HEK293 (cell line): Measurements from ENCODE around the gene PFN3.

Source experiments
- BCL11B ChIP-seq: fragments of 450-650 bp; formaldehyde crosslinking; IDR thresholded peaks from 2 replicates; pipeline ENCODE4 v1.5.1; 2016; ENCODE audit warnings: low read depth, missing biosample characterization, missing genetic modification characterization
- BCL6B ChIP-seq: fragments of 450-650 bp; formaldehyde crosslinking; IDR thresholded peaks from 2 replicates; pipeline ENCODE4 v1.5.1; 2017; ENCODE audit warnings: missing biosample characterization, missing genetic modification characterization
- HIC1 ChIP-seq: fragments of 450-650 bp; formaldehyde crosslinking; IDR thresholded peaks from 2 replicates; pipeline ENCODE4 v1.5.1; 2016; ENCODE audit warnings: missing biosample characterization, missing genetic modification characterization
- PBX3 ChIP-seq: sonication (generic); formaldehyde crosslinking; IDR thresholded peaks from 2 replicates; pipeline ENCODE4 v1.8.1; 2022; ENCODE audit warnings: mild to moderate bottlenecking, moderate library complexity, missing genetic modification reagents
- SP3 ChIP-seq: fragments of 450-650 bp; formaldehyde crosslinking; IDR thresholded peaks from 2 replicates; pipeline ENCODE4 v1.5.1; 2016; ENCODE audit warnings: missing biosample characterization, missing genetic modification characterization
- ZNF133 ChIP-seq: fragments of 450-650 bp; formaldehyde crosslinking; IDR thresholded peaks from 2 replicates; pipeline ENCODE4 v1.5.1; 2016; ENCODE audit warnings: missing biosample characterization, missing genetic modification characterization
- ZNF155 ChIP-seq: fragments of 450-650 bp; formaldehyde crosslinking; IDR thresholded peaks from 2 replicates; pipeline ENCODE4 v1.5.1; 2016; ENCODE audit warnings: missing biosample characterization, missing genetic modification characterization
- ZNF157 ChIP-seq: fragments of 450-650 bp; formaldehyde crosslinking; IDR thresholded peaks from 2 replicates; pipeline ENCODE4 v1.5.1; 2016; ENCODE audit warnings: missing biosample characterization, missing genetic modification characterization
- ZNF18 ChIP-seq: fragments of 450-650 bp; formaldehyde crosslinking; IDR thresholded peaks from 2 replicates; pipeline ENCODE4 v1.5.1; 2016; ENCODE audit warnings: missing biosample characterization, missing genetic modification characterization
- ZNF184 ChIP-seq: fragments of 450-650 bp; IDR thresholded peaks from 2 replicates; pipeline ENCODE4 v1.5.1; 2018; ENCODE audit warnings: missing biosample characterization, mild to moderate bottlenecking, missing genetic modification characterization
- ZNF202 ChIP-seq: fragments of 450-650 bp; formaldehyde crosslinking; IDR thresholded peaks from 2 replicates; pipeline ENCODE4 v1.5.1; 2016; ENCODE audit warnings: missing biosample characterization, missing genetic modification characterization, borderline replicate concordance
- ZNF239 ChIP-seq: fragments of 450-650 bp; formaldehyde crosslinking; IDR thresholded peaks from 2 replicates; pipeline ENCODE4 v1.5.1; 2016; ENCODE audit warnings: missing biosample characterization, missing genetic modification characterization
- ZNF248 ChIP-seq: fragments of 450-650 bp; formaldehyde crosslinking; IDR thresholded peaks from 2 replicates; pipeline ENCODE4 v1.5.1; 2017; ENCODE audit warnings: missing biosample characterization, missing genetic modification characterization
- ZNF292 ChIP-seq: fragments of 450-650 bp; formaldehyde crosslinking; IDR thresholded peaks from 2 replicates; pipeline ENCODE4 v1.5.1; 2016; ENCODE audit warnings: low read depth, missing biosample characterization, missing genetic modification characterization, borderline replicate concordance
- ZNF341 ChIP-seq: fragments of 450-650 bp; formaldehyde crosslinking; IDR thresholded peaks from 2 replicates; pipeline ENCODE4; 2016; ENCODE audit warnings: low read depth, missing biosample characterization, missing genetic modification characterization
- ZNF350 ChIP-seq: fragments of 450-650 bp; formaldehyde crosslinking; IDR thresholded peaks from 2 replicates; pipeline ENCODE4 v1.5.0; 2017; ENCODE audit warnings: missing biosample characterization, mild to moderate bottlenecking, missing genetic modification characterization
- ZNF48 ChIP-seq: fragments of 450-650 bp; formaldehyde crosslinking; IDR thresholded peaks from 2 replicates; pipeline ENCODE4 v1.5.1; 2016; ENCODE audit warnings: missing biosample characterization, missing genetic modification characterization
- ZNF510 ChIP-seq: fragments of 450-650 bp; formaldehyde crosslinking; IDR thresholded peaks from 2 replicates; pipeline ENCODE4 v1.5.1; 2018; ENCODE audit warnings: mild to moderate bottlenecking, missing genetic modification characterization, missing biosample characterization; ENCODE audit not compliant: insufficient replicate concordance
- ZNF544 ChIP-seq: fragments of 450-650 bp; formaldehyde crosslinking; IDR thresholded peaks from 2 replicates; pipeline ENCODE4 v1.5.0; 2017; ENCODE audit warnings: missing biosample characterization, missing genetic modification characterization
- ZNF555 ChIP-seq: fragments of 450-650 bp; formaldehyde crosslinking; conservative IDR thresholded peaks from 2 replicates; pipeline ENCODE4 v1.5.1; 2017; ENCODE audit warnings: missing biosample characterization, mild to moderate bottlenecking, missing genetic modification characterization, inconsistent platforms
- ZNF561 ChIP-seq: fragments of 450-650 bp; IDR thresholded peaks from 2 replicates; pipeline ENCODE4 v1.5.1; 2018; ENCODE audit warnings: missing biosample characterization, missing genetic modification characterization, borderline replicate concordance
- ZNF596 ChIP-seq: fragments of 450-650 bp; IDR thresholded peaks from 2 replicates; pipeline ENCODE4 v1.5.0; 2018; ENCODE audit warnings: missing biosample characterization, mild to moderate bottlenecking, missing genetic modification characterization, moderate library complexity
- ZNF600 ChIP-seq: fragments of 450-650 bp; formaldehyde crosslinking; IDR thresholded peaks from 2 replicates; pipeline ENCODE4 v1.5.1; 2016; ENCODE audit warnings: missing biosample characterization, missing genetic modification characterization
- ZNF610 ChIP-seq: fragments of 450-650 bp; formaldehyde crosslinking; IDR thresholded peaks from 2 replicates; pipeline ENCODE4 v1.5.1; 2016; ENCODE audit warnings: missing biosample characterization, missing genetic modification characterization, borderline replicate concordance
- ZNF621 ChIP-seq: fragments of 450-650 bp; formaldehyde crosslinking; IDR thresholded peaks from 2 replicates; pipeline ENCODE4 v1.5.1; 2017; ENCODE audit warnings: missing biosample characterization, missing genetic modification characterization
- ZNF629 ChIP-seq: fragments of 450-650 bp; formaldehyde crosslinking; IDR thresholded peaks from 2 replicates; pipeline ENCODE4 v1.5.1; 2017; ENCODE audit warnings: missing biosample characterization, missing genetic modification characterization
- ZNF658 ChIP-seq: fragments of 450-650 bp; formaldehyde crosslinking; IDR thresholded peaks from 2 replicates; pipeline ENCODE4; 2016; ENCODE audit warnings: missing biosample characterization, missing genetic modification characterization
- ZNF776 ChIP-seq: fragments of 450-650 bp; formaldehyde crosslinking; IDR thresholded peaks from 2 replicates; pipeline ENCODE4 v1.5.0; 2017; ENCODE audit warnings: missing biosample characterization, missing genetic modification characterization, borderline replicate concordance
- ZNF785 ChIP-seq: fragments of 450-650 bp; formaldehyde crosslinking; IDR thresholded peaks from 2 replicates; pipeline ENCODE4 v1.5.1; 2016; ENCODE audit warnings: missing biosample characterization, missing genetic modification characterization
- ZSCAN18 ChIP-seq: fragments of 450-650 bp; formaldehyde crosslinking; IDR thresholded peaks from 2 replicates; pipeline ENCODE4 v1.5.1; 2016; ENCODE audit warnings: missing biosample characterization, missing genetic modification characterization
- ZSCAN4 ChIP-seq: fragments of 450-650 bp; formaldehyde crosslinking; IDR thresholded peaks from 2 replicates; pipeline ENCODE4 v1.5.1; 2017; ENCODE audit warnings: missing biosample characterization, missing genetic modification characterization

Gene PFN3

GRCh38 chr5:177403102-177403791, 2.8 kb upstream of the PFN3 start (continued):
- no peak for TF ChIP-seq BCL6B (tag by site-specific recombination)
- no peak for TF ChIP-seq BCL11B (tag by site-specific recombination)
- TF ChIP-seq ZNF248 (tag by site-specific recombination), result no peak
- no peak for TF ChIP-seq ZNF239 (tag by site-specific recombination)
- TF ChIP-seq ZNF776 (tag by site-specific recombination), result no peak
- TF ChIP-seq ZNF621 (tag by site-specific recombination), result no peak
- no peak for TF ChIP-seq ZNF544
- TF ChIP-seq ZNF658 (tag by site-specific recombination), result no peak
- no peak for TF ChIP-seq ZNF155 (tag by site-specific recombination)
- TF ChIP-seq ZNF555 (tag by site-specific recombination), result no peak
- TF ChIP-seq ZNF202 (tag by site-specific recombination), result no peak
- TF ChIP-seq ZNF785 (tag by site-specific recombination), result no peak
- no peak for TF ChIP-seq ZNF184 (tag by site-specific recombination)
- TF ChIP-seq ZNF596 (tag by site-specific recombination), result no peak
- TF ChIP-seq ZNF610 (tag by site-specific recombination), result no peak
- TF ChIP-seq ZSCAN4 (tag by site-specific recombination), result no peak
- TF ChIP-seq ZNF133, result no peak
- no peak for TF ChIP-seq ZNF629
- TF ChIP-seq PBX3, result no peak
- TF ChIP-seq ZNF18 (tag by site-specific recombination), result no peak
- TF ChIP-seq ZNF561 (tag by site-specific recombination), result no peak
- no peak for TF ChIP-seq HIC1 (tag by site-specific recombination)
- TF ChIP-seq ZSCAN18 (tag by site-specific recombination), result no peak
- TF ChIP-seq ZNF48 (tag by site-specific recombination), result no peak
- no peak for TF ChIP-seq ZNF350 (tag by site-specific recombination)
- TF ChIP-seq ZNF600, result no peak
- TF ChIP-seq ZNF292 (tag by site-specific recombination), result no peak
- no peak for TF ChIP-seq ZNF510
- TF ChIP-seq ZNF341 (tag by site-specific recombination), result no peak; the same call in 1 of the 2 replicates
- peak; percentile 5; the same call in 1 of the 2 replicates for TF ChIP-seq SP3 (tag by site-specific recombination)
- TF ChIP-seq ZNF157, result no peak
